Measurements from ENCODE around the gene C1QA. TPM values are rescaled to one million over a fixed set of nuclear protein-coding genes. Genes with fewer than 3 reads are reported as not detected.

C1QA gene
- total and polyA plus RNA-seq, 2 of the 4 experiments (the other 2 are of a cell fraction), result not detected

DNA sequence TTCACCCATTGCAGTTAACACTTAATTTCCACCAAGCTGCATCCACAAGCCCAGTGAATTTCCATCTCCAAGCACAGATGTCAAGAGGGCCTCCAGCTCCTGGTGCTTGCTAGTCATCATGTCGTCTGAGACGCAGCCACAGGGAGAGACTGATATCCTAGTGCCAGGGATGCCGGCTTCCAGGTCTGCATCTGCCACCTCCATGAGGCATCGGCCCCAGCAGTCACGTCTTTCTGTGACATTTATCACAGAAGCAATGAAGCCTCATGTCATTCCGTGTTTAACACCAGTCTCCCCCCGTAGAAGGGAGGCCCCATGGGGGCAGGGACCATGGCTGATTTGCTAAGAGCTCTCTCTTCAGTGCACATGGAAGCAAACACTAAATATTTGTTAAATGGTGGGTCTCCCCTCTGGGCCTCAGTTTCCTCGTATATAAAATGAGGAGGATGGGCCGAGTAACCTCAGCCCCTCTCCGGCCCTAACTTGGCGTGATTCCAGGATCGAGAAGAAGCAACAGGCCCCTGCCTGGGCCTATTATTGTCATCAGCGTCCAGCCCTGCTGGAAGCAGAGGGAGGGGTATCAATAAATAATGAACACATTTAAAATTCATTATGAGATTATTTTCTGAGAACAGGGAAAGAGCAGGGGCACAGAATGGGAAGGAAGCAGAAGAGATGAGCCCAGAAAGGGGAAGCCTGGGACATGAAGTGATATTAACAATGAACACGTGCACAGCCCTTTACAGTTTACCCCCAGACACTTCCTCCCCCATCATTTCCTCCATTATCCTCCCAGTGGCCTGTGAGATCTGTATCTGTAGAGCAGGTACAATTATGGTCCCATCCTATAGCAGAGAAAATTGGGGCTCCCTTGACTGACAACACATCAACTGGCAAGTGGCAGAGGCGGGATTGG is 15.8 kb downstream of the C1QA start:
- dilution Hi-C loops (cut with HindIII; ENCODE audit: low sequenced_read_pairs, unreplicated experiment), result no loop called here
- no peak overlapping the region for H3K27ac ChIP-seq (ENCODE audit: insufficient read depth, low read length)

More for the DNA sequence above, 15.8 kb downstream of the C1QA start:
- H3K36me3 ChIP-seq (ENCODE audit: control insufficient read depth, insufficient read depth, low read length), result no peaks in the 10 kb centered on the region
- no peak overlapping the region for H2AK5ac ChIP-seq (ENCODE audit: low read depth, low read length)
- no peak overlapping the region for H3K4me2 ChIP-seq (ENCODE audit: low read depth, low read length)
- H3K23ac ChIP-seq (ENCODE audit: low read depth, low read length), result no peak overlapping the region
- CTCF ChIA-PET, result interaction anchor here (1.1 kb wide), 1 partner anchor 10 kb away, joined by 3 read pairs; no protein-coding TSS in a partner anchor
- no peak overlapping the region for H3K56ac ChIP-seq (ENCODE audit: extremely low read depth, insufficient read depth, low read length)
- DNase-seq (no peak), ATAC-seq (ENCODE audit: low read depth) (no peak)
- H4K5ac ChIP-seq (ENCODE audit: low read depth, low read length), result no peak overlapping the region
- H2AFZ ChIP-seq (replicated peaks; ENCODE audit: low read length, poor library complexity), result no peak overlapping the region
- no peaks in the 10 kb centered on the region for H3K9me3 ChIP-seq (ENCODE audit: control insufficient read depth, insufficient read depth, low read length)
- H4K91ac ChIP-seq (ENCODE audit: insufficient read depth, low read depth, low read length), result no peak overlapping the region
- H4K20me1 ChIP-seq (ENCODE audit: insufficient read depth, low read length), result no peaks in the 10 kb centered on the region
- no peak overlapping the region for H3K4ac ChIP-seq (ENCODE audit: low read depth, low read length)
- H3K27me3 ChIP-seq (ENCODE audit: control insufficient read depth, insufficient read depth, low read length), result peaks cover 76% of the 10 kb centered on the region
- H3K4me1 ChIP-seq (ENCODE audit: control insufficient read depth, insufficient read depth, low read length), result no peaks in the 10 kb centered on the region
- no TSS peak for BruUV-seq (replicated peaks)
- H2BK15ac ChIP-seq (ENCODE audit: low read depth, low read length), result no peak overlapping the region
- H3K4me3 ChIP-seq (ENCODE audit: insufficient read depth, low read depth, low read length), result no peak overlapping the region
- H2BK20ac ChIP-seq (ENCODE audit: low read depth, low read length), result no peak overlapping the region
- POLR2A ChIA-PET (ENCODE audit: unreplicated experiment), result no interaction called here
- H3K9me1 ChIP-seq (ENCODE audit: insufficient read depth, low read length), result no peaks in the 10 kb centered on the region
- H3K18ac ChIP-seq (ENCODE audit: low read depth, low read length), result no peak overlapping the region
- no peak overlapping the region for H2BK120ac ChIP-seq (ENCODE audit: low read depth, low read length)
- no peaks in the 10 kb centered on the region for H3K79me1 ChIP-seq (ENCODE audit: low read depth in 1 of 2, low read length in 2 of 2)
- H2BK5ac ChIP-seq (ENCODE audit: low read depth, low read length, poor library complexity, severe bottlenecking), result no peak overlapping the region
- intact Hi-C loops (cut with micrococcal nuclease) (no loop called here), in situ Hi-C loops (cut with MboI; ENCODE audit: low sequenced_read_pairs) (no loop called here)
- no peak overlapping the region for H3K14ac ChIP-seq (replicated peaks; ENCODE audit: low read depth, low read length)
- 48% methylated on average over 3 of the region's 15 CpGs; no CpG with 5 or more reads in 1 of the 2 experiments for WGBS, 2 experiments (ENCODE audit: extremely low coverage in 2 of 2, insufficient read length in 1 of 2)
- H3K9ac ChIP-seq (ENCODE audit: low read depth, low read length), result no peak overlapping the region
- H2AK9ac ChIP-seq (replicated peaks; ENCODE audit: low read depth, low read length, poor library complexity), result no peak overlapping the region
- TF ChIP-seq RAD21 (IDR thresholded peaks at IDR 0.05; ENCODE audit: low read length) (no peak), MXI1 (IDR thresholded peaks at IDR 0.05; ENCODE audit: borderline replicate concordance, low read depth, low read length) (no peak), POLR2A (IDR thresholded peaks at IDR 0.05; ENCODE audit: low read depth, low read length) (no peak), CHD1 (IDR thresholded peaks at IDR 0.05; ENCODE audit: low read depth, low read length) (no peak), ELK1 (IDR thresholded peaks at IDR 0.05; ENCODE audit: borderline replicate concordance, low read depth, low read length) (no peak), CEBPB (IDR thresholded peaks at IDR 0.05; ENCODE audit: low read depth, low read length) (no peak), FOS (IDR thresholded peaks at IDR 0.05; ENCODE audit: low read depth, low read length) (no peak), BHLHE40 (IDR thresholded peaks at IDR 0.05; ENCODE audit: low read depth, low read length) (no peak), SMC3 (IDR thresholded peaks at IDR 0.05; ENCODE audit: low read depth, low read length) (no peak), RCOR1 (IDR thresholded peaks at IDR 0.05; ENCODE audit: insufficient replicate concordance, low read length) (no peak)
- TF ChIP-seq, protein P1, sequence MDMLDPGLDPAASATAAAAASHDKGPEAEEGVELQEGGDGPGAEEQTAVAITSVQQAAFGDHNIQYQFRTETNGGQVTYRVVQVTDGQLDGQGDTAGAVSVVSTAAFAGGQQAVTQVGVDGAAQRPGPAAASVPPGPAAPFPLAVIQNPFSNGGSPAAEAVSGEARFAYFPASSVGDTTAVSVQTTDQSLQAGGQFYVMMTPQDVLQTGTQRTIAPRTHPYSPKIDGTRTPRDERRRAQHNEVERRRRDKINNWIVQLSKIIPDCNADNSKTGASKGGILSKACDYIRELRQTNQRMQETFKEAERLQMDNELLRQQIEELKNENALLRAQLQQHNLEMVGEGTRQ (IDR thresholded peaks at IDR 0.05; ENCODE audit: low read depth, low read length), result no peak
- TF ChIP-seq, protein P2, sequence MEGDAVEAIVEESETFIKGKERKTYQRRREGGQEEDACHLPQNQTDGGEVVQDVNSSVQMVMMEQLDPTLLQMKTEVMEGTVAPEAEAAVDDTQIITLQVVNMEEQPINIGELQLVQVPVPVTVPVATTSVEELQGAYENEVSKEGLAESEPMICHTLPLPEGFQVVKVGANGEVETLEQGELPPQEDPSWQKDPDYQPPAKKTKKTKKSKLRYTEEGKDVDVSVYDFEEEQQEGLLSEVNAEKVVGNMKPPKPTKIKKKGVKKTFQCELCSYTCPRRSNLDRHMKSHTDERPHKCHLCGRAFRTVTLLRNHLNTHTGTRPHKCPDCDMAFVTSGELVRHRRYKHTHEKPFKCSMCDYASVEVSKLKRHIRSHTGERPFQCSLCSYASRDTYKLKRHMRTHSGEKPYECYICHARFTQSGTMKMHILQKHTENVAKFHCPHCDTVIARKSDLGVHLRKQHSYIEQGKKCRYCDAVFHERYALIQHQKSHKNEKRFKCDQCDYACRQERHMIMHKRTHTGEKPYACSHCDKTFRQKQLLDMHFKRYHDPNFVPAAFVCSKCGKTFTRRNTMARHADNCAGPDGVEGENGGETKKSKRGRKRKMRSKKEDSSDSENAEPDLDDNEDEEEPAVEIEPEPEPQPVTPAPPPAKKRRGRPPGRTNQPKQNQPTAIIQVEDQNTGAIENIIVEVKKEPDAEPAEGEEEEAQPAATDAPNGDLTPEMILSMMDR (conservative IDR thresholded peaks at IDR 0.05; ENCODE audit: low read depth, low read length), result no peak
- H4K8ac ChIP-seq (ENCODE audit: low read depth in 2 of 2, low read length in 2 of 2), result no peak overlapping the region

Data from IMR-90 (cell line).